HEK293 (cell line): ENCODE measurements around the gene MMP24.

Experiments
- CTCF ChIA-PET: fragments of 350-600 bp; formaldehyde crosslinking; extraction: SDS; loops from one replicate; lab custom pipeline; 2021; ENCODE audit warnings: antibody characterized with exemption; lab: Yijun Ruan, JAX
- POLR2A ChIA-PET: fragments of 300-600 bp; formaldehyde crosslinking; extraction: SDS; loops from one replicate; lab custom pipeline; 2020; ENCODE audit warnings: antibody characterized with exemption, inconsistent platforms; lab: Yijun Ruan, JAX
- H3K27ac ChIP-seq: fragments of 200-500 bp; sonication (Bioruptor generic); 2 replicates; pipeline ENCODE4 v1.5.1; 2014; ENCODE audit warnings: low read depth, low read length, control low read depth, inconsistent platforms; ENCODE audit errors: extremely low read depth
- H3K36me3 ChIP-seq, 2 experiments: fragments of 200-500 bp in 1 of 2; sonication (Bioruptor generic) in 1 of 2; 1 replicate in 1 of 2; 2 replicates in 1 of 2; pipeline ENCODE4 v1.5.1; 2014 to 2017; ENCODE audit warnings: inconsistent platforms in 2 of 2, low read length in 2 of 2; ENCODE audit not compliant: control insufficient read depth in 2 of 2, insufficient read depth in 1 of 2
- H3K4me1 ChIP-seq: fragments of 200-500 bp; sonication (Bioruptor generic); 2 replicates; pipeline ENCODE4 v1.5.1; 2014; ENCODE audit warnings: mild to moderate bottlenecking, low read length, inconsistent platforms; ENCODE audit not compliant: control insufficient read depth, insufficient read depth
- H3K4me3 ChIP-seq: 2 replicates; pipeline ENCODE4 v1.5.1; 2011; ENCODE audit warnings: low read depth, mild to moderate bottlenecking, control low read depth, low read length, moderate library complexity
- H3K9me3 ChIP-seq: fragments of 200-500 bp; sonication (Bioruptor generic); 2 replicates; pipeline ENCODE4 v1.5.1; 2014; ENCODE audit warnings: low read depth, low read length, inconsistent platforms; ENCODE audit not compliant: control insufficient read depth, insufficient read depth
- GLIS1 ChIP-seq: fragments of 450-650 bp; formaldehyde crosslinking; IDR thresholded peaks from 2 replicates; pipeline ENCODE4 v1.5.1; 2016; ENCODE audit warnings: missing biosample characterization, missing genetic modification characterization
- IKZF3 ChIP-seq: fragments of 450-650 bp; IDR thresholded peaks from 2 replicates; pipeline ENCODE4 v1.5.0; 2018; ENCODE audit warnings: missing biosample characterization, mild to moderate bottlenecking, missing genetic modification characterization, moderate library complexity
- KLF9 ChIP-seq: fragments of 450-650 bp; formaldehyde crosslinking; IDR thresholded peaks from 2 replicates; pipeline ENCODE4 v1.5.1; 2016; ENCODE audit warnings: missing biosample characterization, missing genetic modification characterization, low read depth
- MZF1 ChIP-seq: fragments of 450-650 bp; formaldehyde crosslinking; IDR thresholded peaks from 2 replicates; pipeline ENCODE4 v1.5.1; 2017; ENCODE audit warnings: missing biosample characterization, missing genetic modification characterization, borderline replicate concordance
- SCRT2 ChIP-seq: fragments of 450-650 bp; formaldehyde crosslinking; IDR thresholded peaks from 2 replicates; pipeline ENCODE4 v1.5.1; 2016; ENCODE audit warnings: missing biosample characterization, missing genetic modification characterization
- YY2 ChIP-seq: fragments of 450-650 bp; formaldehyde crosslinking; IDR thresholded peaks from 2 replicates; pipeline ENCODE4 v1.5.1; 2016; ENCODE audit warnings: missing biosample characterization, missing genetic modification characterization
- ZBTB17 ChIP-seq: fragments of 450-650 bp; formaldehyde crosslinking; IDR thresholded peaks from 2 replicates; pipeline ENCODE4 v1.5.1; 2016; ENCODE audit warnings: missing biosample characterization, missing genetic modification characterization
- ZNF24 ChIP-seq: fragments of 450-650 bp; formaldehyde crosslinking; IDR thresholded peaks from 2 replicates; pipeline ENCODE4 v1.5.1; 2016; ENCODE audit warnings: missing biosample characterization, missing genetic modification characterization
- ZNF366 ChIP-seq: fragments of 450-650 bp; formaldehyde crosslinking; conservative IDR thresholded peaks from 2 replicates; pipeline ENCODE4 v1.5.1; 2016; ENCODE audit warnings: missing biosample characterization, missing genetic modification characterization
- ZNF391 ChIP-seq: fragments of 450-650 bp; formaldehyde crosslinking; IDR thresholded peaks from 2 replicates; pipeline ENCODE4 v1.5.1; 2016; ENCODE audit warnings: low read depth, missing biosample characterization, missing genetic modification characterization, borderline replicate concordance
- ZNF530 ChIP-seq: fragments of 450-650 bp; formaldehyde crosslinking; IDR thresholded peaks from 2 replicates; pipeline ENCODE4 v1.5.1; 2016; ENCODE audit warnings: low read depth, missing biosample characterization, missing genetic modification characterization
- ZNF561 ChIP-seq: fragments of 450-650 bp; IDR thresholded peaks from 2 replicates; pipeline ENCODE4 v1.5.1; 2018; ENCODE audit warnings: missing biosample characterization, missing genetic modification characterization, borderline replicate concordance
- ZNF600 ChIP-seq: fragments of 450-650 bp; formaldehyde crosslinking; IDR thresholded peaks from 2 replicates; pipeline ENCODE4 v1.5.1; 2016; ENCODE audit warnings: missing biosample characterization, missing genetic modification characterization
- ZNF624 ChIP-seq: fragments of 450-650 bp; formaldehyde crosslinking; IDR thresholded peaks from 2 replicates; pipeline ENCODE4 v1.5.1; 2017; ENCODE audit warnings: missing biosample characterization, missing genetic modification characterization
- ZNF654 ChIP-seq: fragments of 450-650 bp; formaldehyde crosslinking; IDR thresholded peaks from 2 replicates; pipeline ENCODE4 v1.5.1; 2016; ENCODE audit warnings: low read depth, missing biosample characterization, missing genetic modification characterization
- ZNF707 ChIP-seq: fragments of 450-650 bp; formaldehyde crosslinking; IDR thresholded peaks from 2 replicates; pipeline ENCODE4 v1.5.1; 2016; ENCODE audit warnings: missing biosample characterization, missing genetic modification characterization
- ZNF777 ChIP-seq: fragments of 450-650 bp; formaldehyde crosslinking; IDR thresholded peaks from 2 replicates; pipeline ENCODE4 v1.5.1; 2017; ENCODE audit warnings: missing biosample characterization, missing genetic modification characterization, borderline replicate concordance
- TF ChIP-seq, protein P1 (sequence below): sonication (generic); formaldehyde crosslinking; IDR thresholded peaks from 2 replicates; pipeline ENCODE4 v1.8.1; 2022; ENCODE audit warnings: mild to moderate bottlenecking, moderate library complexity, missing genetic modification reagents
- TF ChIP-seq, protein P2 (sequence below): fragments of 450-650 bp; formaldehyde crosslinking; IDR thresholded peaks from 2 replicates; pipeline ENCODE4 v1.5.1; 2016; ENCODE audit warnings: missing biosample characterization, missing genetic modification characterization
- TF ChIP-seq, protein P3 (sequence below): fragments of 450-650 bp; formaldehyde crosslinking; IDR thresholded peaks from 2 replicates; pipeline ENCODE4 v1.5.1; 2017; ENCODE audit warnings: missing biosample characterization, missing genetic modification characterization
- TF ChIP-seq, protein P4 (sequence below): fragments of 450-650 bp; formaldehyde crosslinking; IDR thresholded peaks from 2 replicates; pipeline ENCODE4 v1.5.1; 2016; ENCODE audit warnings: missing biosample characterization, missing genetic modification characterization
- TF ChIP-seq, protein P5 (sequence below): fragments of 450-650 bp; formaldehyde crosslinking; IDR thresholded peaks from 2 replicates; pipeline ENCODE4 v1.5.1; 2016; ENCODE audit warnings: missing biosample characterization, missing genetic modification characterization
- TF ChIP-seq, protein P6 (sequence below): fragments of 450-650 bp; formaldehyde crosslinking; IDR thresholded peaks from 2 replicates; pipeline ENCODE4 v1.5.1; 2016; ENCODE audit warnings: missing biosample characterization, missing genetic modification characterization
- TF ChIP-seq, protein P7 (sequence below): fragments of 450-650 bp; formaldehyde crosslinking; optimal IDR thresholded peaks from 2 replicates; pipeline ENCODE3; 2016; ENCODE audit warnings: missing biosample characterization, mild to moderate bottlenecking, missing genetic modification characterization

Gene MMP24

DNA sequence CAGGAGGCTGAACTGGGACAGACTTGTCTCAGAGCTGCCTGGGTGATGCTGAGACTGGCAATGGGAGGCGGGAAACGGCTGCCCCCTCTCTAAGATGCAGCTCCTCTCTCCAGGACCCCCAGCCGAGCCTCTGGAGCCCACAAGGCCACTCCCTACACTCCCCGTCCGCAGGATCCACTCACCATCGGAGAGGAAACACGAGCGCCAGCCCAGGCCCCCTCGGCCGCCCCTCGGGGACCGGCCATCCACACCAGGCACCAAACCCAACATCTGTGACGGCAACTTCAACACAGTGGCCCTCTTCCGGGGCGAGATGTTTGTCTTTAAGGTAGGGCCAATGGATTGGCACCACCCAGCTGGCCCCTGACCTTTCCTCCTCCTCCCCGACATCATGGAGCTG lies 40.6 kb downstream of the MMP24 start:
- Histone ChIP-seq H3K9me3 (no peaks in the 10 kb centered on the region), H3K27ac (no peak overlapping the region), H3K36me3 (no peaks in the 10 kb centered on the region), H3K4me1 (no peaks in the 10 kb centered on the region), H3K4me3 (no peak overlapping the region)
- TF ChIP-seq, protein P1, sequence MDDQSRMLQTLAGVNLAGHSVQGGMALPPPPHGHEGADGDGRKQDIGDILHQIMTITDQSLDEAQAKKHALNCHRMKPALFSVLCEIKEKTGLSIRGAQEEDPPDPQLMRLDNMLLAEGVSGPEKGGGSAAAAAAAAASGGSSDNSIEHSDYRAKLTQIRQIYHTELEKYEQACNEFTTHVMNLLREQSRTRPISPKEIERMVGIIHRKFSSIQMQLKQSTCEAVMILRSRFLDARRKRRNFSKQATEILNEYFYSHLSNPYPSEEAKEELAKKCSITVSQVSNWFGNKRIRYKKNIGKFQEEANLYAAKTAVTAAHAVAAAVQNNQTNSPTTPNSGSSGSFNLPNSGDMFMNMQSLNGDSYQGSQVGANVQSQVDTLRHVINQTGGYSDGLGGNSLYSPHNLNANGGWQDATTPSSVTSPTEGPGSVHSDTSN (CRISPR knock-in tag): no peak
- TF ChIP-seq, protein P2, sequence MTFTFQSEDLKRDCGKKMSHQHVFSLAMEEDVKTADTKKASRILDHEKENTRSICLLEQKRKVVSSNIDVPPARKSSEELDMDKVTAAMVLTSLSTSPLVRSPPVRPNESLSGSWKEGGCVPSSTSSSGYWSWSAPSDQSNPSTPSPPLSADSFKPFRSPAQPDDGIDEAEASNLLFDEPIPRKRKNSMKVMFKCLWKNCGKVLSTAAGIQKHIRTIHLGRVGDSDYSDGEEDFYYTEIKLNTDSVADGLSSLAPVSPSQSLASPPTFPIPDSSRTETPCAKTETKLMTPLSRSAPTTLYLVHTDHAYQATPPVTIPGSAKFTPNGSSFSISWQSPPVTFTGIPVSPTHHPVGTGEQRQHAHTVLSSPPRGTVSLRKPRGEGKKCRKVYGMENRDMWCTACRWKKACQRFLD: no peak
- no peak for TF ChIP-seq ZNF530 (tag by site-specific recombination)
- no peak for TF ChIP-seq ZNF391 (tag by site-specific recombination)
- TF ChIP-seq, protein P3, sequence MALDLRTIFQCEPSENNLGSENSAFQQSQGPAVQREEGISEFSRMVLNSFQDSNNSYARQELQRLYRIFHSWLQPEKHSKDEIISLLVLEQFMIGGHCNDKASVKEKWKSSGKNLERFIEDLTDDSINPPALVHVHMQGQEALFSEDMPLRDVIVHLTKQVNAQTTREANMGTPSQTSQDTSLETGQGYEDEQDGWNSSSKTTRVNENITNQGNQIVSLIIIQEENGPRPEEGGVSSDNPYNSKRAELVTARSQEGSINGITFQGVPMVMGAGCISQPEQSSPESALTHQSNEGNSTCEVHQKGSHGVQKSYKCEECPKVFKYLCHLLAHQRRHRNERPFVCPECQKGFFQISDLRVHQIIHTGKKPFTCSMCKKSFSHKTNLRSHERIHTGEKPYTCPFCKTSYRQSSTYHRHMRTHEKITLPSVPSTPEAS (tag by site-specific recombination): no peak
- no peak for TF ChIP-seq ZNF777 (tag by site-specific recombination)
- no peak for TF ChIP-seq ZNF24 (tag by site-specific recombination)
- TF ChIP-seq ZNF624: no peak
- no peak for TF ChIP-seq SCRT2 (tag by site-specific recombination)
- no peak for TF ChIP-seq MZF1 (tag by site-specific recombination)
- CTCF ChIA-PET: interaction anchor here (0.5 to 11.4 kb wide), 7 partner anchors 57 to 880 kb away, joined by 3 to 150 read pairs (median 4); partner anchors contain the start of gene EDEM2
- POLR2A ChIA-PET: interaction anchor here (1.5 kb wide), 1 partner anchor 11 kb away, joined by 6 read pairs; the partner anchor contains the start of gene MMP24OS

DNA sequence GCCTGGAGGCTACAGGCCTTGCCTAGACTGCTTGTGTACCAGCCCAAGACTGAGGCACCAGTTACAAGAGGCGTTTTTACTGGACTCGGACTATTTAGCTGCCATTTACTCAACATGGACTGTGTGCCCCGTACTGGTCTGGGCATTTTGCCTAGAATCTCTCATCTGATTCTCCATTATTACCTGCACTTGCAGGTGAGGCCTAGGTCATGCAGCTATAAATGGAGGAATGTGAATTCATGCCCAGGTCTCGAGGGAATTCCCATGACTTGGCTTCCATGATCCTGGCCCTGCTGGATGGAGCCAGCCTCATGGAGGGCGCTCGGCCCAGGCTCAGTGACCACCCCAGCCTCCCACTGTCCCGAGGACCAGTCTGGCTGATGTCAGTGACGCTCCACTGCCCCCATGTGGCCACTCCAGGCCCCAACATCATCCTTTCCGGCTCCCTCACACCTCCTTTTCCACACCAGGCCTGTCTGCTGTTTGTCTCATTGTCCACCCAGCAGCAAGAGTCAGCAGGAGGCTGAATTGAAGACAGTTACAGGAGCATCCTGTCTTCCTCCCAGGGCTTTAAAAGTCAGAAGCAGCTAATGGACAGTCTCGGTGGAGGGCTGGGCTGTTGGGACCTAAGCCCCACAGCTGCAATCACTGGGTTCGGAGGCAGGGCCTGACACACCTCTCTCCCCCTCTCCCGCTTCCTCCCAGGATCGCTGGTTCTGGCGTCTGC lies 42.7 kb downstream of the MMP24 start:
- ChIA-PET POLR2A (interaction anchor here (0.5 to 1.9 kb wide), 3 partner anchors 122 to 280 kb away, joined by 3 to 8 read pairs (median 4); partner anchors contain the start of gene EDEM2), CTCF (interaction anchor here (0.6 to 11.4 kb wide), 29 partner anchors 8 to 436 kb away, joined by 3 to 150 read pairs (median 4); partner anchors contain the start of genes EDEM2, GDF5 and MMP24OS)
- Histone ChIP-seq H3K27ac (no peak overlapping the region), H3K9me3 (no peaks in the 10 kb centered on the region), H3K4me3 (no peak overlapping the region), H3K36me3 (no peaks in the 10 kb centered on the region), H3K4me1 (no peaks in the 10 kb centered on the region)
- TF ChIP-seq ZNF561 (tag by site-specific recombination) (0 out of 2 replicates have a peak, but pooled peaks have one; percentile 23), ZNF654 (tag by site-specific recombination) (peak; percentile 86), YY2 (tag by site-specific recombination) (peak; percentile 61; the same call in 1 of the 2 replicates), ZBTB17 (tag by site-specific recombination) (peak; percentile 59; the same call in 1 of the 2 replicates), KLF9 (no peak), ZNF707 (tag by site-specific recombination) (no peak), ZNF366 (tag by site-specific recombination) (0 out of 2 replicates have a peak, but pooled peaks have one; percentile 25), IKZF3 (peak; percentile 56; the same call in 1 of the 2 replicates), ZNF600 (tag by site-specific recombination) (peak; percentile 78; the same call in 1 of the 2 replicates), GLIS1 (tag by site-specific recombination) (peak; percentile 38; the same call in 1 of the 2 replicates)
- TF ChIP-seq, protein P4, sequence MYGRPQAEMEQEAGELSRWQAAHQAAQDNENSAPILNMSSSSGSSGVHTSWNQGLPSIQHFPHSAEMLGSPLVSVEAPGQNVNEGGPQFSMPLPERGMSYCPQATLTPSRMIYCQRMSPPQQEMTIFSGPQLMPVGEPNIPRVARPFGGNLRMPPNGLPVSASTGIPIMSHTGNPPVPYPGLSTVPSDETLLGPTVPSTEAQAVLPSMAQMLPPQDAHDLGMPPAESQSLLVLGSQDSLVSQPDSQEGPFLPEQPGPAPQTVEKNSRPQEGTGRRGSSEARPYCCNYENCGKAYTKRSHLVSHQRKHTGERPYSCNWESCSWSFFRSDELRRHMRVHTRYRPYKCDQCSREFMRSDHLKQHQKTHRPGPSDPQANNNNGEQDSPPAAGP (tag by site-specific recombination): 0 out of 2 replicates have a peak, but pooled peaks have one; percentile 51
- TF ChIP-seq, protein P5, sequence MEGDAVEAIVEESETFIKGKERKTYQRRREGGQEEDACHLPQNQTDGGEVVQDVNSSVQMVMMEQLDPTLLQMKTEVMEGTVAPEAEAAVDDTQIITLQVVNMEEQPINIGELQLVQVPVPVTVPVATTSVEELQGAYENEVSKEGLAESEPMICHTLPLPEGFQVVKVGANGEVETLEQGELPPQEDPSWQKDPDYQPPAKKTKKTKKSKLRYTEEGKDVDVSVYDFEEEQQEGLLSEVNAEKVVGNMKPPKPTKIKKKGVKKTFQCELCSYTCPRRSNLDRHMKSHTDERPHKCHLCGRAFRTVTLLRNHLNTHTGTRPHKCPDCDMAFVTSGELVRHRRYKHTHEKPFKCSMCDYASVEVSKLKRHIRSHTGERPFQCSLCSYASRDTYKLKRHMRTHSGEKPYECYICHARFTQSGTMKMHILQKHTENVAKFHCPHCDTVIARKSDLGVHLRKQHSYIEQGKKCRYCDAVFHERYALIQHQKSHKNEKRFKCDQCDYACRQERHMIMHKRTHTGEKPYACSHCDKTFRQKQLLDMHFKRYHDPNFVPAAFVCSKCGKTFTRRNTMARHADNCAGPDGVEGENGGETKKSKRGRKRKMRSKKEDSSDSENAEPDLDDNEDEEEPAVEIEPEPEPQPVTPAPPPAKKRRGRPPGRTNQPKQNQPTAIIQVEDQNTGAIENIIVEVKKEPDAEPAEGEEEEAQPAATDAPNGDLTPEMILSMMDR (tag by site-specific recombination): peak; percentile 87
- TF ChIP-seq, protein P6, sequence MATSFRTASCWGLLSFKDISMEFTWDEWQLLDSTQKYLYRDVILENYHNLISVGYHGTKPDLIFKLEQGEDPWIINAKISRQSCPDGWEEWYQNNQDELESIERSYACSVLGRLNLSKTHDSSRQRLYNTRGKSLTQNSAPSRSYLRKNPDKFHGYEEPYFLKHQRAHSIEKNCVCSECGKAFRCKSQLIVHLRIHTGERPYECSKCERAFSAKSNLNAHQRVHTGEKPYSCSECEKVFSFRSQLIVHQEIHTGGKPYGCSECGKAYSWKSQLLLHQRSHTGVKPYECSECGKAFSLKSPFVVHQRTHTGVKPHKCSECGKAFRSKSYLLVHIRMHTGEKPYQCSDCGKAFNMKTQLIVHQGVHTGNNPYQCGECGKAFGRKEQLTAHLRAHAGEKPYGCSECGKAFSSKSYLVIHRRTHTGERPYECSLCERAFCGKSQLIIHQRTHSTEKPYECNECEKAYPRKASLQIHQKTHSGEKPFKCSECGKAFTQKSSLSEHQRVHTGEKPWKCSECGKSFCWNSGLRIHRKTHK (tag by site-specific recombination): no peak
- TF ChIP-seq, protein P7, sequence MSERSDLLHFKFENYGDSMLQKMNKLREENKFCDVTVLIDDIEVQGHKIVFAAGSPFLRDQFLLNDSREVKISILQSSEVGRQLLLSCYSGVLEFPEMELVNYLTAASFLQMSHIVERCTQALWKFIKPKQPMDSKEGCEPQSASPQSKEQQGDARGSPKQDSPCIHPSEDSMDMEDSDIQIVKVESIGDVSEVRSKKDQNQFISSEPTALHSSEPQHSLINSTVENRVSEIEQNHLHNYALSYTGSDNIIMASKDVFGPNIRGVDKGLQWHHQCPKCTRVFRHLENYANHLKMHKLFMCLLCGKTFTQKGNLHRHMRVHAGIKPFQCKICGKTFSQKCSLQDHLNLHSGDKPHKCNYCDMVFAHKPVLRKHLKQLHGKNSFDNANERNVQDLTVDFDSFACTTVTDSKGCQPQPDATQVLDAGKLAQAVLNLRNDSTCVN (tag by site-specific recombination): peak; percentile 22
